IMR-90 (cell line): Measurements from ENCODE around the gene NEURL1. TPM values are rescaled to one million over a fixed set of nuclear protein-coding genes. Genes with fewer than 3 reads are reported as not detected.

Source experiments
- ATAC-seq: fragments of 200-7000 bp; cut with Tn5 transposase; 2 replicates; pipeline ENCODE4 v1.9.1; 2020; ENCODE audit warnings: low read depth, mild to moderate bottlenecking, moderate library complexity
- BruUV-seq: library from RNA; stranded (reverse); fragments of 400-500 nt; replicated peaks from 2 replicates; lab custom pipeline; 2021; lab: Mats Ljungman, UMichigan
- CTCF ChIA-PET: fragments of 300-600 bp; formaldehyde crosslinking; extraction: SDS; loops from one replicate; lab custom pipeline; 2021; ENCODE audit warnings: antibody characterized with exemption; lab: Yijun Ruan, JAX
- POLR2A ChIA-PET: fragments of 300-600 bp; sonication (Branson Sonifier 250); formaldehyde crosslinking; loops from one replicate; lab custom pipeline; 2022; ENCODE audit warnings: antibody characterized with exemption; ENCODE audit not compliant: unreplicated experiment; lab: Charles Lee
- DNase-seq: peaks from one replicate; pipeline ENCODE4 v3.0.0; 2013
- H2AFZ ChIP-seq: replicated peaks from 2 replicates; pipeline ENCODE3; 2013; ENCODE audit warnings: low read length, mild to moderate bottlenecking; ENCODE audit not compliant: poor library complexity
- H2AK5ac ChIP-seq: 2 replicates; pipeline ENCODE4 v1.6.1; 2013; ENCODE audit warnings: low read depth, low read length, inconsistent platforms
- H2AK9ac ChIP-seq: replicated peaks from 2 replicates; pipeline ENCODE3; 2013; ENCODE audit warnings: mild to moderate bottlenecking, low read depth, low read length, moderate library complexity; ENCODE audit not compliant: poor library complexity
- H2BK120ac ChIP-seq: 2 replicates; pipeline ENCODE4 v1.6.1; 2013; ENCODE audit warnings: low read depth, low read length, inconsistent platforms
- H2BK15ac ChIP-seq: 3 replicates; pipeline ENCODE4 v1.6.1; 2013; ENCODE audit warnings: low read depth, low read length, inconsistent platforms
- H2BK20ac ChIP-seq: 2 replicates; pipeline ENCODE4 v1.6.1; 2013; ENCODE audit warnings: low read depth, mild to moderate bottlenecking, inconsistent platforms, low read length, moderate library complexity
- H2BK5ac ChIP-seq: 2 replicates; pipeline ENCODE4 v1.6.1; 2013; ENCODE audit warnings: mild to moderate bottlenecking, low read depth, low read length, inconsistent platforms; ENCODE audit not compliant: poor library complexity, severe bottlenecking
- H3K14ac ChIP-seq: replicated peaks from 2 replicates; pipeline ENCODE4 v1.6.1; 2013; ENCODE audit warnings: low read depth, low read length, inconsistent platforms
- H3K18ac ChIP-seq: 2 replicates; pipeline ENCODE4 v1.6.1; 2013; ENCODE audit warnings: low read depth, low read length, control low read depth
- H3K23ac ChIP-seq: 2 replicates; pipeline ENCODE4 v1.6.1; 2013; ENCODE audit warnings: low read depth, low read length, inconsistent platforms
- H3K27ac ChIP-seq: 2 replicates; pipeline ENCODE4 v1.5.1; 2013; ENCODE audit warnings: mild to moderate bottlenecking, control low read depth, low read length; ENCODE audit not compliant: insufficient read depth
- H3K27me3 ChIP-seq: 2 replicates; pipeline ENCODE4 v1.6.1; 2013; ENCODE audit warnings: low read length; ENCODE audit not compliant: control insufficient read depth, insufficient read depth
- H3K36me3 ChIP-seq: 2 replicates; pipeline ENCODE4 v1.6.1; 2013; ENCODE audit warnings: low read length, mixed read lengths; ENCODE audit not compliant: control insufficient read depth, insufficient read depth
- H3K4ac ChIP-seq: 2 replicates; pipeline ENCODE4 v1.6.1; 2013; ENCODE audit warnings: low read depth, low read length, inconsistent platforms
- H3K4me1 ChIP-seq: 2 replicates; pipeline ENCODE4 v1.6.1; 2013; ENCODE audit warnings: low read length, mixed read lengths; ENCODE audit not compliant: control insufficient read depth, insufficient read depth
- H3K4me2 ChIP-seq: 2 replicates; pipeline ENCODE4 v1.6.1; 2013; ENCODE audit warnings: low read depth, mild to moderate bottlenecking, control low read depth, low read length, moderate library complexity
- H3K4me3 ChIP-seq: 2 replicates; pipeline ENCODE4 v1.5.1; 2013; ENCODE audit warnings: low read depth, mild to moderate bottlenecking, control low read depth, low read length, moderate library complexity; ENCODE audit not compliant: insufficient read depth
- H3K56ac ChIP-seq: 2 replicates; pipeline ENCODE4 v1.6.1; 2013; ENCODE audit warnings: low read length, inconsistent platforms; ENCODE audit not compliant: insufficient read depth; ENCODE audit errors: extremely low read depth
- H3K79me1 ChIP-seq, 2 experiments: 2 replicates each; pipeline ENCODE4 v1.6.1; 2013; ENCODE audit warnings: low read length in 2 of 2, inconsistent platforms in 1 of 2, low read depth in 1 of 2
- H3K9ac ChIP-seq: 2 replicates; pipeline ENCODE4 v1.6.1; 2013; ENCODE audit warnings: low read depth, low read length, control low read depth
- H3K9me1 ChIP-seq: 2 replicates; pipeline ENCODE4 v1.6.1; 2013; ENCODE audit warnings: low read length, inconsistent platforms; ENCODE audit not compliant: insufficient read depth
- H3K9me3 ChIP-seq: 2 replicates; pipeline ENCODE4 v1.6.1; 2013; ENCODE audit warnings: low read length; ENCODE audit not compliant: control insufficient read depth, insufficient read depth
- H4K20me1 ChIP-seq: 2 replicates; pipeline ENCODE4 v1.6.1; 2013; ENCODE audit warnings: low read length, inconsistent platforms; ENCODE audit not compliant: insufficient read depth
- H4K5ac ChIP-seq: 2 replicates; pipeline ENCODE4 v1.6.1; 2013; ENCODE audit warnings: mild to moderate bottlenecking, low read depth, low read length, control low read depth
- H4K8ac ChIP-seq, 2 experiments: 2 replicates each; pipeline ENCODE4 v1.6.1; 2013; ENCODE audit warnings: low read depth in 2 of 2, low read length in 2 of 2, control low read depth in 1 of 2, inconsistent platforms in 1 of 2
- H4K91ac ChIP-seq: 2 replicates; pipeline ENCODE4 v1.6.1; 2013; ENCODE audit warnings: low read depth, low read length, inconsistent platforms; ENCODE audit not compliant: insufficient read depth
- BHLHE40 ChIP-seq: fragments of 150-350 bp; IDR thresholded peaks from 2 replicates; pipeline ENCODE4 v1.6.1; 2016; ENCODE audit warnings: mild to moderate bottlenecking, low read depth, low read length
- CEBPB ChIP-seq: IDR thresholded peaks from 2 replicates; pipeline ENCODE4 v1.6.1; 2012; ENCODE audit warnings: low read depth, low read length, improper control_type of control experiment
- CHD1 ChIP-seq: IDR thresholded peaks from 2 replicates; pipeline ENCODE4 v1.6.1; 2012; ENCODE audit warnings: low read depth, low read length, improper control_type of control experiment
- ELK1 ChIP-seq: fragments of 150-350 bp; IDR thresholded peaks from 2 replicates; pipeline ENCODE4 v1.6.1; 2016; ENCODE audit warnings: low read depth, mild to moderate bottlenecking, low read length, moderate library complexity, borderline replicate concordance
- FOS ChIP-seq: fragments of 150-350 bp; IDR thresholded peaks from 2 replicates; pipeline ENCODE4 v1.6.1; 2016; ENCODE audit warnings: low read depth, low read length
- MAFK ChIP-seq: IDR thresholded peaks from 2 replicates; pipeline ENCODE4 v1.6.1; 2012; ENCODE audit warnings: low read depth, low read length, improper control_type of control experiment
- MAZ ChIP-seq: IDR thresholded peaks from 2 replicates; pipeline ENCODE4 v1.6.1; 2012; ENCODE audit warnings: low read depth, mild to moderate bottlenecking, low read length, improper control_type of control experiment, moderate library complexity, borderline replicate concordance
- MXI1 ChIP-seq: IDR thresholded peaks from 2 replicates; pipeline ENCODE4 v1.6.1; 2012; ENCODE audit warnings: low read depth, mild to moderate bottlenecking, low read length, moderate library complexity, borderline replicate concordance
- NFE2L2 ChIP-seq: fragments of 150-350 bp; IDR thresholded peaks from 2 replicates; pipeline ENCODE4 v1.6.1; 2016; ENCODE audit warnings: low read depth, mild to moderate bottlenecking, low read length
- POLR2A ChIP-seq: IDR thresholded peaks from 2 replicates; pipeline ENCODE4 v1.6.1; 2012; ENCODE audit warnings: mild to moderate bottlenecking, low read depth, low read length
- RAD21 ChIP-seq: IDR thresholded peaks from 2 replicates; pipeline ENCODE4 v1.6.1; 2012; ENCODE audit warnings: low read length, improper control_type of control experiment
- RCOR1 ChIP-seq: IDR thresholded peaks from 2 replicates; pipeline ENCODE4 v1.6.1; 2012; ENCODE audit warnings: mild to moderate bottlenecking, low read length, improper control_type of control experiment; ENCODE audit not compliant: insufficient replicate concordance
- RFX5 ChIP-seq: IDR thresholded peaks from 2 replicates; pipeline ENCODE4 v1.8.0; 2012; ENCODE audit warnings: low read depth, mild to moderate bottlenecking, low read length, moderate library complexity
- SMC3 ChIP-seq: fragments of 150-350 bp; IDR thresholded peaks from 2 replicates; pipeline ENCODE4 v1.6.1; 2016; ENCODE audit warnings: low read depth, mild to moderate bottlenecking, antibody characterized with exemption, low read length, moderate library complexity
- WGBS, 2 experiments: methylation state at CpG; one replicate each; pipeline versions ENCODE4 v1.1.5 to v1.1.7; 2013; ENCODE audit warnings: missing lambda C conversion rate in 2 of 2; ENCODE audit not compliant: insufficient read length in 1 of 2; ENCODE audit errors: extremely low coverage in 2 of 2; 5-methylcytosine and 5-hydroxymethylcytosine counted together
- dilution Hi-C: fragments of 300-500 bp; cut with HindIII; formaldehyde crosslinking; loops from one replicate; pipeline ENCODE4 v1.14.3; 2018; ENCODE audit warnings: low sequenced_read_pairs; ENCODE audit not compliant: unreplicated experiment
- in situ Hi-C: fragments of 300-500 bp; cut with MboI; formaldehyde crosslinking; loops from 3 replicates; pipeline ENCODE4 v1.14.3; 2019; ENCODE audit warnings: low sequenced_read_pairs, inconsistent platforms, mixed read lengths
- intact Hi-C: fragments of 100-400 bp; cut with micrococcal nuclease; formaldehyde crosslinking; loops from 2 replicates; pipeline ENCODE4 v1.10.0; 2022
- polyA plus RNA-seq, 3 experiments: library from polyadenylated mRNA; depleted of rRNA; stranded (reverse); fragments of >200 nt; gene quantifications; 2 replicates each; pipeline ENCODE4 v1.2.3, GENCODE V29; 2012; ENCODE audit warnings: low replicate concordance in 1 of 3
- total RNA-seq: library from RNA; depleted of rRNA; stranded (reverse); fragments of >200 nt; gene quantifications from 2 replicates; pipeline ENCODE4 v1.2.3, GENCODE V29; 2012
- TF ChIP-seq, protein P1 (sequence below): conservative IDR thresholded peaks from 2 replicates; pipeline ENCODE4 v1.5.1; 2012; ENCODE audit warnings: mild to moderate bottlenecking, low read depth, low read length, improper control_type of control experiment
- TF ChIP-seq, protein P2 (sequence below): fragments of 150-350 bp; IDR thresholded peaks from 2 replicates; pipeline ENCODE4 v1.6.1; 2017; ENCODE audit warnings: mild to moderate bottlenecking, antibody characterized with exemption, low read length, low read depth

NEURL1 gene
- total and polyA plus RNA-seq, 2 of the 4 experiments (the other 2 are of a cell fraction), result 0.36 to 0.82 TPM

DNA sequence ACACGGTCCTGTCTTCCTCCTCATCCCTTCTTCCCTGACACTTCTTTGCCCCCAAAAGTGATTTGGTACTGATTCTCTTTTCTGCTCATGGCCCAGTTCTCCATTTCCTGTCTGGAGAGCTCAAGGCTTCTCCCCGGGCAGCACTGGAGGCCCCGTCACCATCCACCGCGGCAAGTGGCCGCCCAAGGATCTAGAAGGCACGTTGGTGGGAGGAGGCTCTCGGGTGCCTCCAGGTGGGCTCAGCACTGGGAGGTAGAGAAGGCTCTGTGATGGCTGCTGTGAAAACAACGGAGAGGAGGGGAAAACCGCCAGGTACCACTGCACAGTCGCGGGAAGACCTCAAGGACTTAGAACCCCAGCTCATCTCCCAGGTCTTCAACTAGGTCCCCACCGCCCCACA is 134.4 kb downstream of the NEURL1 start:
- dilution Hi-C loops (no loop called here), intact Hi-C loops (no loop called here), in situ Hi-C loops (no loop called here)
- H3K23ac ChIP-seq, result no peak overlapping the region
- no peak overlapping the region for H2AK5ac ChIP-seq
- H3K9me1 ChIP-seq, result peaks cover 7% of the 10 kb centered on the region
- peaks cover 24% of the 10 kb centered on the region for H4K20me1 ChIP-seq
- H2AK9ac ChIP-seq, result no peak overlapping the region
- no peak overlapping the region for H2BK120ac ChIP-seq
- CTCF ChIA-PET, result no interaction called here
- H3K4me1 ChIP-seq, result peaks cover 2% of the 10 kb centered on the region; the same call in 1 of the 2 replicates
- DNase-seq (no peak), ATAC-seq (no peak)
- no peak overlapping the region for H2AFZ ChIP-seq
- 95% methylated on average over 8 of the region's 13 CpGs; no CpG with 5 or more reads in 1 of the 2 experiments for WGBS, 2 experiments
- no peak overlapping the region for H3K4ac ChIP-seq
- no peak overlapping the region for H3K4me2 ChIP-seq
- H2BK5ac ChIP-seq, result no peak overlapping the region
- H3K36me3 ChIP-seq, result peaks cover 67% of the 10 kb centered on the region
- H3K27ac ChIP-seq, result no peak overlapping the region
- no peak overlapping the region for H2BK20ac ChIP-seq
- H3K4me3 ChIP-seq, result no peak overlapping the region
- H3K9ac ChIP-seq, result no peak overlapping the region
- no peak overlapping the region for H3K56ac ChIP-seq
- POLR2A ChIA-PET, result no interaction called here
- peaks cover 51 to 71% of the 10 kb centered on the region in 2 experiments for H3K79me1 ChIP-seq
- H3K27me3 ChIP-seq, result no peaks in the 10 kb centered on the region
- no peak overlapping the region for H4K5ac ChIP-seq
- H3K9me3 ChIP-seq, result no peaks in the 10 kb centered on the region
- H3K18ac ChIP-seq, result no peak overlapping the region
- no peak overlapping the region for H2BK15ac ChIP-seq
- BruUV-seq, result no TSS peak
- no peak overlapping the region for H4K8ac ChIP-seq
- no peak overlapping the region for H4K91ac ChIP-seq
- TF ChIP-seq RFX5, result no peak
- no peak for TF ChIP-seq SMC3
- TF ChIP-seq, protein P1, sequence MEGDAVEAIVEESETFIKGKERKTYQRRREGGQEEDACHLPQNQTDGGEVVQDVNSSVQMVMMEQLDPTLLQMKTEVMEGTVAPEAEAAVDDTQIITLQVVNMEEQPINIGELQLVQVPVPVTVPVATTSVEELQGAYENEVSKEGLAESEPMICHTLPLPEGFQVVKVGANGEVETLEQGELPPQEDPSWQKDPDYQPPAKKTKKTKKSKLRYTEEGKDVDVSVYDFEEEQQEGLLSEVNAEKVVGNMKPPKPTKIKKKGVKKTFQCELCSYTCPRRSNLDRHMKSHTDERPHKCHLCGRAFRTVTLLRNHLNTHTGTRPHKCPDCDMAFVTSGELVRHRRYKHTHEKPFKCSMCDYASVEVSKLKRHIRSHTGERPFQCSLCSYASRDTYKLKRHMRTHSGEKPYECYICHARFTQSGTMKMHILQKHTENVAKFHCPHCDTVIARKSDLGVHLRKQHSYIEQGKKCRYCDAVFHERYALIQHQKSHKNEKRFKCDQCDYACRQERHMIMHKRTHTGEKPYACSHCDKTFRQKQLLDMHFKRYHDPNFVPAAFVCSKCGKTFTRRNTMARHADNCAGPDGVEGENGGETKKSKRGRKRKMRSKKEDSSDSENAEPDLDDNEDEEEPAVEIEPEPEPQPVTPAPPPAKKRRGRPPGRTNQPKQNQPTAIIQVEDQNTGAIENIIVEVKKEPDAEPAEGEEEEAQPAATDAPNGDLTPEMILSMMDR, result no peak
- no peak for TF ChIP-seq CHD1
- no peak for TF ChIP-seq ELK1
- TF ChIP-seq MXI1, result no peak
- TF ChIP-seq NFE2L2, result no peak
- TF ChIP-seq FOS, result no peak
- no peak for TF ChIP-seq MAZ
- TF ChIP-seq RCOR1, result no peak
- TF ChIP-seq CEBPB, result no peak
- TF ChIP-seq, protein P2, sequence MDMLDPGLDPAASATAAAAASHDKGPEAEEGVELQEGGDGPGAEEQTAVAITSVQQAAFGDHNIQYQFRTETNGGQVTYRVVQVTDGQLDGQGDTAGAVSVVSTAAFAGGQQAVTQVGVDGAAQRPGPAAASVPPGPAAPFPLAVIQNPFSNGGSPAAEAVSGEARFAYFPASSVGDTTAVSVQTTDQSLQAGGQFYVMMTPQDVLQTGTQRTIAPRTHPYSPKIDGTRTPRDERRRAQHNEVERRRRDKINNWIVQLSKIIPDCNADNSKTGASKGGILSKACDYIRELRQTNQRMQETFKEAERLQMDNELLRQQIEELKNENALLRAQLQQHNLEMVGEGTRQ, result no peak
- TF ChIP-seq MAFK, result no peak
- TF ChIP-seq POLR2A, result no peak
- TF ChIP-seq RAD21, result no peak
- no peak for TF ChIP-seq BHLHE40
- no peak overlapping the region for H3K14ac ChIP-seq
